Motor neuron (in vitro differentiated cells): ENCODE measurements around the gene NUMBL. TPM values are rescaled to one million over a fixed set of nuclear protein-coding genes. Genes with fewer than 3 reads are reported as not detected.

Source experiments
- ATAC-seq, 8 experiments: fragments of 200-7000 bp; cut with Tn5 transposase; replicated peaks in 6 of 8; 2 replicates each; pipeline ENCODE4 v1.8.0; 2021; ENCODE audit warnings: mild to moderate bottlenecking in 8 of 8, moderate library complexity in 8 of 8
- H3K27ac ChIP-seq, 2 donors: fragments of 250-450 bp; sonication (Bioruptor Pico); 2 replicates each; pipeline ENCODE4 v1.9.0; 2021; ENCODE audit warnings: antibody characterized with exemption in 2 of 2, mild to moderate bottlenecking in 2 of 2, moderate library complexity in 1 of 2
- H3K4me1 ChIP-seq, 2 donors: fragments of 250-450 bp; sonication (Bioruptor Pico); replicated peaks in 1 of 2; 2 replicates each; pipeline ENCODE4 v1.6.1; 2021; ENCODE audit warnings: antibody characterized with exemption in 2 of 2, mild to moderate bottlenecking in 2 of 2, moderate library complexity in 1 of 2
- H3K4me3 ChIP-seq, 5 donors: fragments of 250-450 bp; sonication (Bioruptor Pico); 2 replicates each; pipeline ENCODE4 v1.9.0; 2021; ENCODE audit warnings: antibody characterized with exemption in 5 of 5, mild to moderate bottlenecking in 5 of 5, moderate library complexity in 4 of 5
- WGBS, 10 experiments: fragments of 450-650 bp; shearing (Covaris generic); methylation state at CpG; one replicate each; pipeline ENCODE4 v1.0.0; 2022; 5-methylcytosine and 5-hydroxymethylcytosine counted together
- in situ Hi-C, 9 experiments: fragments of 400-800 bp; cut with MboI; loops; one replicate each; pipeline ENCODE4 v1.15.0; 2021; ENCODE audit warnings: low sequenced_read_pairs in 9 of 9, low pct_unique_long_range_greater_than_20kb in 2 of 9; ENCODE audit not compliant: unreplicated experiment in 9 of 9
- total RNA-seq, 8 experiments: library from RNA; unstranded; fragments of 300-600 nt; gene quantifications; 2 replicates each; pipeline versions ENCODE4 v1.2.3 to v1.2.4, GENCODE V29; 2022

NUMBL gene
- total RNA-seq, 8 experiments from 2014 or later, result 7.9 to 26.2 (median 18.3) TPM

DNA sequence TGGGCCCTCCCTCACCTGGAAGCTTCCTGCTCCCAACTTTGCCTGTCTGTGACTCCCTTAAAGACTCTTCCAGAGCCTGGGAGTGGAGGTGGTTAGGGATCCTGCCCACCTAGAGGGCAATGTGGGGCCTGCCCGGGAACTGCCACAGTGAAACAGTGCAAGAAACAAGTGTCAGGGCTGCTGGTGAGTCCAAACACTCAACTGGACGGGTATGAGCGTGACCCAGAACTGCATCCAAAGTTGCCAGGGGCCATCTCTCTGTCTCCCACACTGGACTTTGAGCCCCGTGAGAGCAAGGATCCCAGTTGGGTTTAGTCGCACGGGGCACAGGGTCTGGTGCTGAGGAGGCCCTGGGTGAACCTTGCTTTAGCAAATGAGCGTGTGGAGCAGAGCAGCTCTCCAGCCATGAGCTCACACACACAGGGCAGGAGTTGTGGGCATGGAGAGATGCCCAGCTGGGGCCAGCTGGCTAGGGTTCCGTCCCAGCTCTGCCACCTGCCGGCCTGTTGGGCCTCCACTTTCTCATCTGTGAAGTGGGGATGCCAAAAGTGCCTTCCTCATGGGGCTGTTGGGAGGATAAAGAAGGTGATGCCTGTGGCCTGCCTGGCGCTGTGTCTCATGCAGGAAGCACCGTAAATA lies 2.8 kb upstream of the NUMBL start:
- ATAC-seq, result no peak
- WGBS, 10 experiments, result 87 to 100% (median 100%) methylated on average over 1 to 4 of the region's 11 CpGs; no CpG with 5 or more reads in 5 of the 10 experiments
- in situ Hi-C loops, result no loop called here

DNA sequence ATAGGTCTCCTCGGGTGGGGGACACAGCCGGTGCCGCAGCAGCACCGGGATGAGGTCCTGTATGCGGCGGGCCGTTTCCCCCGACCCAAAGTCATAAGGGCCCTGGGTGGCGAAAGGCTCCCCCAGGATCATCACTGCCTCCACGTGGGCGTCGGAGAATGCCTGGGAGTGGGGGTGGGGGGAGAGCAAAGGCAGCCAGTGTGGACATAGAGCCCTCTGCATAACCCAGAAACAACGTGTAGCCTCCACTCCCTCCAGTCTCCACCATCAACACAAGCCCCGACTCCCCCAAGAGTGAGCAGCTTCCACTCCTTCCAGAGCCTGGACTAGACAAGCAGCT lies 1.7 kb upstream of the NUMBL start:
- peaks cover 22 to 23% of the 10 kb centered on the region in 2 donors for H3K4me1 ChIP-seq
- H3K27ac ChIP-seq, result peak overlapping the region in 1 of 2 donors; percentile 84
- in situ Hi-C loops, result no loop called here
- WGBS, 10 experiments, result 80% methylated on average over 2 of the region's 14 CpGs; no CpG with 5 or more reads in 9 of the 10 experiments
- ATAC-seq, result no peak
- H3K4me3 ChIP-seq, result no peak overlapping the region

More for the DNA sequence above, 2.8 kb upstream of the NUMBL start:
- peaks cover 16 to 17% of the 10 kb centered on the region in 2 donors for H3K4me1 ChIP-seq
- H3K27ac ChIP-seq, result no peak overlapping the region
- no peak overlapping the region for H3K4me3 ChIP-seq

DNA sequence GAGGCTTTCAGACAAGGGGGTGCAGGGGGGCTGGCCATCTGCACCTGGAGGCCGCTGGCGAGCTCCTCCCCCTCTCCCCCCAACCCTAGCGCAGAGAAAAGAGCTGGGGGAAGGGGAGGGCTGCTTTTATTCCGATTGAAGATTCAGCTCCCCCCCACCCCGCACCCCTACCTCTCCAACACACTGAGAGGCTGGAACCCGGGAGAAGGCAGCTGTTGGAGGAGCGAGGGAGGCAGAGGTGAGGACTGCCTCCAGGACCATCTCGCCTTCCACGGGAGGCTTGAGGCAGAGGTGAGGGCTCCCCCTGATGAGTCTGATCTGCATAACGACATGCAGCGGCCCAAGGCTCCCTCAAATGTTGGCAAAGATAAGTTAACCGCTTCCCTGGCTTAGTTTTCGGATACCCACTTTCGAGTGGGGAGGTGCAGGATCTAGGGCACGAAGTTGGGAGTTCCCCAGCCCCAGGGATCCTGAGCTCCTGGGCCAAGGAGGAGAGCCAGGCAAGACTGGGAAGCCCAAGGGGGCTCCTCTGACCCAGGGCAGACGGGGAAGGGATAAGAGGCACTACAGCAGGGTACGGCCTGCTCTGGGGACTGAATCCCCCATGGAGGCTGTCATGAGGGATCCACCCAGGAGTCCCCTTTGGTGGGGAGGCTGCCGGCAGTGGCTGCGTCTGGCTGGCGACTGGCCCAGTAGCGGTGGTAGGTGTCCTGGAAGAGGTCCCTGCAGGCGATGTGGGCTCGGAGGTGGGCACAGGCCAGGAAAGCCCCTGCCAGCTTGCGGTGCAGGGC lies 1.2 kb upstream of the NUMBL start:
- H3K4me1 ChIP-seq, result peaks cover 22 to 23% of the 10 kb centered on the region in 2 donors
- H3K4me3 ChIP-seq, result peak overlapping the region in 2 of 5 donors; percentile 64 to 81
- H3K27ac ChIP-seq, result peak overlapping the region; percentile 75 to 84
- peak in 6 of 8 experiments; percentile 1 to 57 (median 54) for ATAC-seq
- 80 to 93% methylated on average over 1 to 3 of the region's 24 CpGs; no CpG with 5 or more reads in 8 of the 10 experiments for WGBS, 10 experiments
- in situ Hi-C loops, result no loop called here

DNA sequence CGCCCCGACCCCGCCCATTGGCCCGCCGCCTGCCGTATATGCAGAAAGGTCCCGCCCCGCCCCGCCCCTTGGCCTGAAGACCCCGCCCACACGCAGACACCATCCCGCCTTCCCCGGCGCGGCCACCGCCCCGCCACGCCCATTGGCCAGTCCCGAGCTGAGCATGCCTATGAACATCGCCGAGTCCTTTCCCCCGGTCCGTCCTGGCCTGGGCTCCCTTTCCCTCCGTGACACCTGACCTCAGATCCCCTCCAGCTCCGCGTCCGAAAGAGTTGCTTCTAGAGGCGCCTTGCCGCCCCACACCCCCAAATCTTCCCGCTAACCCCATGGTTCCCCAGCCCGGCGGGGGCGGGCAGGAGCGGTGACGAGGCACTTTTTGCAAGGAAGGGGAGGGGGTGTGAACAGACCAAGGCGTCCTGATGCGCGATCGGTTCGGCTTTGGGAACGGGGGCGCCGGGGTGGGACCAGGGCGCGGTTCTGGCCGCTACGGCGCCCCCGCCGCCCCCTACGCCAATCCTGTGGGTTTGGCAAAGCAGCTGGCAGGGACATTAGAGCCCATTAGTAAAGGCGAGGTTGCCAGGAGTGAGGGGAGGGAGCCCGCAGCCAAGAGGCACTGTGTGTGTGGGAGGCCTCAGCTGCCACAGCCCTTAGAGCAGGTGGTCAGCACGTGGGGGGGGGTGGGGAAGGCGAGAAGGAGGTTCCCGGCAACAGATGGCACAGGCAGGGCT lies 406 bp upstream of the NUMBL start:
- Histone ChIP-seq H3K4me1 (peaks cover 22 to 23% of the 10 kb centered on the region in 2 donors), H3K27ac (peak overlapping the region; percentile 75 to 84), H3K4me3 (peak overlapping the region; percentile 55 to 82 (median 64))
- in situ Hi-C loops, result no loop called here
- ATAC-seq, result peak; percentile 56 to 82 (median 78)
- 8% methylated on average over 8 of the region's 56 CpGs; no CpG with 5 or more reads in 9 of the 10 experiments for WGBS, 10 experiments

DNA sequence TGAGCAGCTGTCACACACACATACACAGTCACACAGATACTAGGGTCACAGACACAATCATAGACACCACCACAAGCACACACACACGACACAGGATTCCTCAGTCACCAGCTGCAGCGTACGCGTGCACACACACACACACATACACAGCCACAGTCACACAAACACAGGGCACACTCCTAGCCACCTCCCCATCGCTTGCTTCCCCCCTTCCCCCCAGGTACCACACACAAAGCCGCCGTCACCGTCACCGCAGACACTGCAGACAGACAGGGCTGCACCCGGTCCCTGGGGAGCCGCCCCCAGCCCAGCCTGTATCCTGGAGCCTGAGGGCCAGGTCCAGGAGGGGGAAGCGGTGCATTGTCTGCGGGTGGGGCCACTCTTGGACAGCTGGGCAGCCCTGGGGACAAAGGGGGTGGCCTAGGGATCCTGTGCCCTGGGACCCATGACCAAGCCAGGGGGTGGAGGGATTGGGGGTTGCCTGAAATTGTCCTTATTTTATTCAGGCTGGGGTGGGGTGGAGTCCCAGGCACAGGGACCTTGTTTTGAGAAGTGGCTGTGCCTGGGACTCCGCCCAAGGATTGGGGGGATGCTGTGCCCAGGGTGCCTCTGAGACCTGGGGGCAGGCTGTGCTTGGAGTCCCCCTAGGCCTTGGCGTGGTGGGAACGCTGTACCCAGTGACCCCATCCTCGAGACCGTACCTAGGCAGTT lies 957 bp downstream of the NUMBL start:
- peak overlapping the region; percentile 80 to 81 for H3K27ac ChIP-seq
- H3K4me3 ChIP-seq, result peak overlapping the region; percentile 55 to 82 (median 64)
- peaks cover 22 to 23% of the 10 kb centered on the region in 2 donors for H3K4me1 ChIP-seq
- 0 to 60% methylated on average over 1 to 2 of the region's 18 CpGs; no CpG with 5 or more reads in 8 of the 10 experiments for WGBS, 10 experiments
- peak; percentile 3 to 16 (median 10) for ATAC-seq
- in situ Hi-C loops, result no loop called here

DNA sequence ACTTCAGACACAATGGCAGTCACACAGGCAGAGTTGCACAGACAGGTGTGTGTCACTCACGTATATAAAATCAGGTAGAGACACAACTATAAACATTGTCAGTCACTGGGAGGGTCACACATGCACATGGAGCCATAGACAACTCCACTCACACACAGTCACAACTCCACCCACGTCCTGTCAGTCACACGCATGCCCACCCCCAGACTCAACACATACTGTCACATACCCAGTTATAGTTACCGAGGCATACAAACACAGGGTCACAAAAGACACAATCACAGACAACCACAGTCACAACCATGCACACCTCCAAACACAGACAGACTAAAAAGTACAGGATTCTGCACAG lies 1.5 kb downstream of the NUMBL start:
- no peak for ATAC-seq
- peaks cover 22 to 23% of the 10 kb centered on the region in 2 donors for H3K4me1 ChIP-seq
- H3K27ac ChIP-seq, result peak overlapping the region in 1 of 2 donors; percentile 80
- 10 to 100% (median 32%) methylated on average over 1 to 2 of the region's 4 CpGs; no CpG with 5 or more reads in 6 of the 10 experiments for WGBS, 10 experiments
- peak overlapping the region; percentile 55 to 82 (median 64) for H3K4me3 ChIP-seq
- in situ Hi-C loops, result no loop called here

DNA sequence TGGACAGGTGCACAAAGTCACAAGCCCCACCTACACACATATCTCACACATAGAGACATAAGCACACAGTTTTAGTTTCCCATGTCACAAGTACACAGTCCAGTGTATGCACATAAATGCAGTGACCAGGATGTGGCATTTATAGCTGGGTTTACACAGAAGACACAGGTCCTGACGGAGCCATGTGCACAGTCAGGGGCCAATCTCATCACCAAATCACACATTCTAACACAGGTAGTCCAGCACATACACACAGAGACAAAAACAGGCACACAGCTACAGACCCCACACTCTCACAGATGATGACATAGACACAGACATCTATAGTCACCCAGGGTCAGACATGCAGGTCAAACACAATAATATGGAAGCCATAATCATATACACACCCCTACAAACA lies 2.1 kb downstream of the NUMBL start:
- 0 to 86% methylated on average over 1 of the region's 1 CpG; no CpG with 5 or more reads in 8 of the 10 experiments for WGBS, 10 experiments
- Histone ChIP-seq H3K4me3 (peak overlapping the region; percentile 55 to 82 (median 64)), H3K4me1 (peaks cover 22 to 23% of the 10 kb centered on the region in 2 donors), H3K27ac (no peak overlapping the region)
- ATAC-seq, result no peak
- in situ Hi-C loops, result no loop called here

DNA sequence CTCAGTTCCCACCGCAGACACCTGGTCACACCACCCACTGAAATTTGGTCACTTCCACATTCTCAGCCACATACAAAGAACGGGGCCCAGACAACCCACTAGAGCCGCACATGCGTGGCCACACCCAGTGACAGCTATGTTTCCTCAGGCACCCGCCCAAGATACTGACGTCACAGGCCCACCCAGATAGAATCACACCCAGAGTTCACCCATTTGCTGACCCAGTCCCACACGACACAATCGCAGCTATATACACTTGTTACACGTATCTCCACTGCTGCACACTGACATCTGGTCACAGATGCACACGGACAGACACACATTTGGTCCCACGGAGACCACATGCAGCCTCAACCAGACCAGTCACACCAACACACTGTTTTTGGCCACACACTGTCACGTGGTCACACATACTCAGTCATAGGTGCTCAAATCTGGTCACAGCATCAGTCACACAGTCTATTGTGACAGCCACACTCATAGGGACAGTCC lies 2.9 kb downstream of the NUMBL start:
- 0 to 100% (median 87%) methylated on average over 2 to 9 of the region's 12 CpGs; no CpG with 5 or more reads in 3 of the 10 experiments for WGBS, 10 experiments
- in situ Hi-C loops, result no loop called here
- Histone ChIP-seq H3K27ac (no peak overlapping the region), H3K4me3 (no peak overlapping the region), H3K4me1 (peaks cover 22 to 23% of the 10 kb centered on the region in 2 donors)
- ATAC-seq, result peak in 3 of 8 experiments; percentile 33 to 45 (median 41)

DNA sequence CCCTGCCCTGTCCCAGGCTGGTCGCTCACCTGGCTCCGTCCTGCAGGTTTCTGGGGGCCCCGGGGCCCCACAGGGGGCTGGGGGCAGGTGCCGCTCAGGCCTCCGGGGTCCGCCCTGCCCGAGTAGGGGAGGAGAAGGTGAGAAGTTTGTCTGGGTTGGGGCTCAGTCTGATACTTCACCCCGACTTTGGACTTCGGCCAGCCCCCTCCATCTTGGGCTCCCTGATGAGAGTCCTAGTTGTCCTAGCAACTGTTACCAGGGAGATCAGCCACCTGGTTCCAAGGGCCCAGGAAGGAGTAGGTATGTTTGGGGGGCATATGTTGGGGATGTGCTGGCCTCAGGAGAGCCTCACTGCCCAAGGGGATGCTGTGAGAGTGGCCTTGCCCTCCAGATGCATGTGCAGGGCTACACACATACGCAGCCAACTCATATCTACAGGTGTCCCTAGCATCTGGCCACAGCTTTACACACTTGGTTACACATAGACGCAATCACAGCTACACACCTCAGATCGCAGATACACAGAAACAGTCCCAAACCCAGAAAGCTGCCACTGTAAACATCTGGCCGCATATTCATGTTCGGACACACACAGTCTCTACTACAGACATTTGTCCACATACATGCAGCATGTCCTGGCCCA lies 3.4 kb downstream of the NUMBL start:
- Histone ChIP-seq H3K4me1 (peaks cover 22% of the 10 kb centered on the region in 2 donors), H3K4me3 (no peak overlapping the region), H3K27ac (no peak overlapping the region)
- no peak for ATAC-seq
- 38 to 93% (median 79%) methylated on average over 1 to 4 of the region's 14 CpGs; no CpG with 5 or more reads in 4 of the 10 experiments for WGBS, 10 experiments
- in situ Hi-C loops, result no loop called here

DNA sequence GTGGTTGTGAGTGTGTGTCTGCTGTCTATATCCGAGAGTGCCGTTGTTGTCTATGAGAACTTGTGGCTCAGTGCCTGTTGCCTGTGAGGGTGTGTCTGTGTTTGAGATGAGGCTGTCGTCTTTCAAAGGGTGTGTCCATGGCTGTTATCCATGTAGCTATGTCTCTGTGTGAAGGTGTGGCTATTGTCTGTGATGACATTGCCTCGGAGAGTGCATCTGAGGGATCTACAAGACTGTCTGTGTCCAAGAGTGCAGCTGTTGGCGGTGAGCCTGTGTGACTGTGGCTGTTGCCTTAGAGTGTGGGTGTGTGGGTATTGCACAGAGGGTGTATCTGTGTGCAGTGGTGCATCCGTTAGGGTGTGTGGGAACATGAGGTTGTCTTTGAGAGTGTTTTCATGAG lies 4.9 kb downstream of the NUMBL start:
- 20 to 100% (median 86%) methylated on average over 2 to 5 of the region's 6 CpGs; no CpG with 5 or more reads in 2 of the 10 experiments for WGBS, 10 experiments
- Histone ChIP-seq H3K27ac (no peak overlapping the region), H3K4me3 (no peak overlapping the region), H3K4me1 (peaks cover 14% of the 10 kb centered on the region in 2 donors)
- peak in 2 of 8 experiments; percentile 25 to 33 for ATAC-seq
- in situ Hi-C loops, result no loop called here

DNA sequence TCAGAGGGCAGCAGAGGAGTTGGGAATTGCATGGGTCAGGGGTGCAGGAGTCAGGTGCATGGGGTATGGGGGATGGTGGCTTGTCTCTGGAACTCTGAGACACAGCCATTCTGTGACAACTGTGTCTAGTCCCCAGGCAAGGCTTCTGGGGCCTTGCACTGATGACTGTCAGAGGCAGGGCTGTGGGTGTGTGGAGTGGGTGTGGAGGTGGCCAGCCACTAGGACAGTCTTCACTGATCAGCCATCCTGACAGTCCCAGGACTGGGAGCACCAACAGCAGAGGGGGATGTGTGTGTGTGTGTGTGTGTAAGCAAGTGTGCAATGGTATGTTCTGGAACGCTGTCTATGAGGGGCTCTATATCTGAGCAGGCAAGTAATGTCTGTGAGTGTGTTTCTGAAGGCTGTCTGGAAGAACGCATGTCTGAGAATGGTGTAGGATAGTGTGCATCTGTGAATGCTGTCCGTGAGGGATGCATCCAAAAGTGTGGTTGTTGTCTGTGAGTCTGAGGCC lies 5.4 kb downstream of the NUMBL start:
- Histone ChIP-seq H3K27ac (no peak overlapping the region), H3K4me3 (no peak overlapping the region), H3K4me1 (peaks cover 14% of the 10 kb centered on the region in 2 donors)
- ATAC-seq, result no peak
- 20 to 100% (median 83%) methylated on average over 1 to 2 of the region's 3 CpGs; no CpG with 5 or more reads in 6 of the 10 experiments for WGBS, 10 experiments
- in situ Hi-C loops, result no loop called here

DNA sequence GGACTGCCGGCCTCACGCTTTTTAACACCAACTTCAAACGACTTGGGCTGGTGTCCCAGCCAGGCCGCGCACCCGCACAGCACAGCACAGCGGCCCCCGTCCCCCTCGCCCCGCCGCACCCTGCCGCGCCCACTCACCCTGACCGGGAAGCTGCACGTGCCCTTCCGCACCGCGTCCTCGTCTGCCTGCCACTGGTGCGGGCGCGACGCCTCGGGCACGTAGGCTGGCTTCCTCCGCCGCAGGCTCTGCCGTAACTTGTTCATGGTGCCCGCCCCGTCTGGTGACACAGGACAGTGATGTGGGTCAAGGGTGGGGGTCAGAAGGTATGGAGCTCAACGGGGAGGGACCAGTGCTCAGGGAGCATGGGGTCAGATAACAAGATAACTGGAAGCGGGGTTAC lies 6.2 kb downstream of the NUMBL start:
- H3K4me3 ChIP-seq, result no peak overlapping the region
- peaks cover 14% of the 10 kb centered on the region in 2 donors for H3K4me1 ChIP-seq
- no peak for ATAC-seq
- 96 to 100% (median 97%) methylated on average over 1 to 11 of the region's 32 CpGs; no CpG with 5 or more reads in 7 of the 10 experiments for whole genome bisulfite sequencing, 10 experiments
- H3K27ac ChIP-seq, result no peak overlapping the region
- in situ Hi-C loops, result no loop called here
